GM19239 (cell line): ENCODE data around the gene STK38.

Source experiments
- DNase-seq: peaks from one replicate; pipeline ENCODE4 v3.0.0; 2011; ENCODE audit warnings: low spot score; ENCODE audit not compliant: insufficient read length
- FAIRE-seq: peaks from 2 replicates; lab custom pipeline; 2011; peaks lifted over from hg19 to GRCh38; lab: Jason Lieb, UNC

The STK38 gene

GRCh38 chr6:36570264-36570663 lies 23.0 kb upstream of the STK38 start:
- FAIRE-seq (no peak), DNase-seq (no peak)

- FAIRE-seq (no peak), DNase-seq (no peak)
Measured at GRCh38 chr6:36566418-36566905, 19.2 kb upstream of the STK38 start.

- FAIRE-seq (no peak), DNase-seq (no peak)
Measured at GRCh38 chr6:36563928-36564284, 16.6 kb upstream of the STK38 start.

GRCh38 chr6:36563237-36563927 lies 16.1 kb upstream of the STK38 start:
- FAIRE-seq (no peak), DNase-seq (no peak)

- FAIRE-seq (no peak), DNase-seq (no peak)
Measured at GRCh38 chr6:36560822-36561221, 13.5 kb upstream of the STK38 start.

- DNase-seq (no peak), FAIRE-seq (peak; percentile 14)
Measured at GRCh38 chr6:36559011-36559793, 11.9 kb upstream of the STK38 start.

GRCh38 chr6:36556281-36556680 lies 9.0 kb upstream of the STK38 start:
- no peak for DNase-seq
- no peak for FAIRE-seq

- FAIRE-seq (no peak), DNase-seq (no peak)
Measured at GRCh38 chr6:36555750-36556252, 8.5 kb upstream of the STK38 start.

- FAIRE-seq (no peak), DNase-seq (no peak)
Measured at GRCh38 chr6:36550473-36551000, 3.3 kb upstream of the STK38 start.

GRCh38 chr6:36548401-36548743 lies 1.1 kb upstream of the STK38 start:
- FAIRE-seq, result no peak
- DNase-seq, result no peak

- FAIRE-seq (peak; percentile 11), DNase-seq (no peak)
Measured at GRCh38 chr6:36547646-36548400, 544 bp upstream of the STK38 start.

- FAIRE-seq, result peak; percentile 80
Measured at GRCh38 chr6:36546308-36546919, 865 bp downstream of the STK38 start.

GRCh38 chr6:36545767-36546307 lies 1.4 kb downstream of the STK38 start:
- FAIRE-seq (peak; percentile 51), DNase-seq (no peak)

More at GRCh38 chr6:36546308-36546919, 865 bp downstream of the STK38 start:
- DNase-seq, result no peak

GRCh38 chr6:36544228-36544627 lies 3.1 kb downstream of the STK38 start:
- FAIRE-seq, result no peak
- no peak for DNase-seq

- FAIRE-seq (no peak), DNase-seq (no peak)
Measured at GRCh38 chr6:36542041-36542440, 5.2 kb downstream of the STK38 start.

- DNase-seq (no peak), FAIRE-seq (no peak)
Measured at GRCh38 chr6:36539814-36540568, 7.3 kb downstream of the STK38 start.

GRCh38 chr6:36536873-36537547 lies 10.3 kb downstream of the STK38 start:
- no peak for FAIRE-seq
- no peak for DNase-seq

GRCh38 chr6:36533321-36533720 lies 14.0 kb downstream of the STK38 start:
- FAIRE-seq (no peak), DNase-seq (no peak)

GRCh38 chr6:36526066-36526465 lies 21.2 kb downstream of the STK38 start:
- DNase-seq (no peak), FAIRE-seq (no peak)
